Activated CD8-positive, alpha-beta memory T cell treated with anti-CD3 and anti-CD28 coated beads, Interleukin-2, amount 50 U/mL, for 48 hours (primary cell): ENCODE results near the gene DIS3L.
"Not testable (repeated sequence)": the region's sequence is repeated elsewhere in the genome, so short reads cannot be mapped to it uniquely, and the experiment has no call there.

Experiments
- DNase-seq: peaks from one replicate; pipeline ENCODE4 v3.0.0-alpha.2; 2020

Gene DIS3L

DNA sequence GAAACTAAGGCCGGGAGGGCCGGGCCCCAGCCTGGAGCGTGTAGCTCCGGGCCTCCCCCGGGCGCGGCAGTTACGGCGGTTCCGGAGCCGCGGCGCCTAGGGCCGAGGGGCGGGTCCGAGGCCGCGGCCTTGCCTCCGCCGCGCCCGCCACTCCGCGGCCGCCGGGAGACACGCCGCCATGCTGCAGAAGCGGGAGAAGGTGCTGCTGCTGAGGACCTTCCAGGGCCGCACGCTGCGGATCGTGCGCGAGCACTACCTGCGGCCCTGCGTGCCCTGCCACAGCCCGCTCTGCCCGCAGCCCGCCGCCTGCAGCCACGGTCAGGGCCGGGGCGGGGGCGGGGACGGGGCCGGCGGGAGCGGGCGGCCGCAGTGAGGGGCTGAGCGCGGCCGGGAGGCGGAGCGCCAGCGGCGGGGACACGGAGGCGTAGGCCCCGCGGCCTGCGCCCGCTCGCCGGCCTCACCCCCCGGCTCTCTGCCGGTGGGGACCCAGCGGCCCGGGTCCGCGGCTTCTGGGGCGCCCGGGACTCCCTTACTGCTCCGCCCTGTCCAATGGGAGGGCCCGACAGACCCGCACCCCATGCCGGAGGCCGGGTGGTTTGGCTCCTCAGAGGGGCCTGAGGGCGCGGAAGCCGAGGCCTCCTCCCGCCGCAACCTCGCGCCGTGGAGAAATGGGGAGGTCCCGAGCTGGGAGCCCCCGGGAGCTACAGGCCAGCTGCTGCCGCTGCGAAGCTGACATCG, at the start of gene DIS3L:
Gene DIS3L, plus strand, starts transcription at position 150 of the 738 bp plus-strand sequence. Its CDS starts 29 bp downstream, at position 179.
- peak; percentile 84 for DNase-seq

DNA sequence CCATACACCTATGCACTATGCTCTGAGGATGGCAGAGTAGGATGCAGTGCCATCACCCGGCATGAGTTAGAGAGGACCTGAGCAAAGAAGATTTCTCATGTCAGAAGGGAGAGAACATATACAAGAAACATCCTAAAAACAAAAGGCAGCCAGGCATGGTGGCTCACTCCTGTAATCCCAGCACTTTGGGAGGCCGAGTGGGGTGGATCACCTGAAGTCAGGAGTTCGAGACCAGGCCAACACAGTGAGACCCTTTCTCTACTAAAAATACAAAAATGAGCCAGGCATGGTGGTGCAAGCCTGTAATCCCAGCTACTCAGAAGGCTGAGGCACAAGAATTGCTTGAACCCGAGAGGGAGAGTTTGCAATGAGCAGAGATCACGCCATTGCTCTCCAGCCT, 47.5 kb upstream of the DIS3L start:
- not testable (repeated sequence) for DNase-seq

DNA sequence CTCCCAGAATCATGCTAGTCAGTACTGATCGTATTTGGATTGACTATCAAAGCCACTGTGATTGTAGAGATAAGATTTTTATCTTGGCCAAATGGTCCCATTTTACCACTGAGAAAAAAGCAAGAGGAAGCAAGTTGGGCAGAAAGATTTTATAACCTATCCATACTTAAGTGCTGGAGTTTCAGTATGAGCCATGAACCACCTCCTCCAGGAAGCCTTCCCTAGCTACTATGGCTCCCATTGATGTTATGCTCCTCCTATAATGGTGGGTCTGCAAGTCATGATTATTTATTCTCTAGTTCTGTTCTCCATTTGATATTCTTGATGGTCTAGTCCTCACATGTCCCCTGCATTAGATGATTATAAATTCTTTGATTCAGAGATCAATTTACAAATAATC, 46.4 kb upstream of the DIS3L start:
- no peak for DNase-seq

GRCh38 chr15:66249605-66250174, 43.7 kb upstream of the DIS3L start:
- no peak for DNase-seq

GRCh38 chr15:66251065-66251789, 42.1 kb upstream of the DIS3L start:
- DNase-seq: no peak

- DNase-seq: peak; percentile 79
These were observed 41.3 kb upstream of the DIS3L start for GRCh38 chr15:66251790-66252684.

GRCh38 chr15:66252685-66253417, 40.5 kb upstream of the DIS3L start:
- peak; percentile 64 for DNase-seq

- no peak for DNase-seq
These were observed 39.8 kb upstream of the DIS3L start, which contains the start of gene MEGF11 for GRCh38 chr15:66253418-66254088. TSS of gene MEGF11 (minus strand) at chr15:66253750. CDS start at chr15:66128403, 125,347 bp downstream.

DNA sequence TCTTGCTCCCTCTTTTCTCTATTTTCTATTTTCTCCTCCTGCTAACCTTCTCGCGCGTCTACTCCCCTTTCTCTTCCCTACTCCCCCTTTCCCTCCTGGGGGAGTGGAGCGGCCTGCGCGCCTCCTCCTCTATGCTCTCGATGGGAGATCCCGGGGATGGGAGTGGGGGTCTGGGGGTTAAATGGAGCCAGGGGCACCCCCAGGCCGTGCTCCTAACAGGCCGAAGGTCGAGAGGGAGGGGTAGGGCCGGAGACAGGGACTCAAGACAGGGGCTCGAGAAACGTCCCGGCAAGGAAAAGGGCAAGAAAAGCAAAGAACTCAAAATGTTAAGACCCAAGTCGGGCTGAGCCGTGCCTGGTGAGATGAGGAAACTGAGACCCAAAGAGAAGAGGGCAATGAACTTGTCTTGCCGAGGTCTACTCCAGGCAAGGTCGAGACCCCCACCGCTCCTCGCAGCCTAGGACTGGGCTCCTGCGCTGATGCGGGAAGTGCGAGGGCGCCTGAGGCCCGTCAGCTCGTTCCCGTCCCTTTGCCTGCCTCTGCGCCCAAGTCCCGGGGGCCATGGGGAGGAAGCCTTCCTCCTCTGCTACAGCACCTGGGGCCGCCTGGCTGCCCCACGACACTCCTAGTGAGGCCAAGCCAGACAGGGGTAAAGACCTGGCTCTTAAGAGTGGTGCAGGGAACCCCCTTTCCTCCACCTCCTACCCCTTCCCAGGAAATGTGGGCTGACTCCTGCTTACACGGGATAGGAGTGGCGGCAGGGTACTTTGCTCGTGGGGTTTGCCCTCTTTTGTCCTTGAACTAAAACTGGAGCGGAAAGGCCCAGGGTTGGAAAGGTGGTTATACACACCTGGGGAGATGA, 39.0 kb upstream of the DIS3L start:
- no peak for DNase-seq

GRCh38 chr15:66254951-66255676, 38.3 kb upstream of the DIS3L start:
- DNase-seq: no peak

GRCh38 chr15:66256692-66257091, 36.7 kb upstream of the DIS3L start:
- no peak for DNase-seq

GRCh38 chr15:66261056-66261455, 32.3 kb upstream of the DIS3L start:
- no peak for DNase-seq

- DNase-seq: not testable (repeated sequence)
These were observed 30.5 kb upstream of the DIS3L start for GRCh38 chr15:66262837-66263236.

- no peak for DNase-seq
These were observed 28.4 kb upstream of the DIS3L start for GRCh38 chr15:66264859-66265513.

DNA sequence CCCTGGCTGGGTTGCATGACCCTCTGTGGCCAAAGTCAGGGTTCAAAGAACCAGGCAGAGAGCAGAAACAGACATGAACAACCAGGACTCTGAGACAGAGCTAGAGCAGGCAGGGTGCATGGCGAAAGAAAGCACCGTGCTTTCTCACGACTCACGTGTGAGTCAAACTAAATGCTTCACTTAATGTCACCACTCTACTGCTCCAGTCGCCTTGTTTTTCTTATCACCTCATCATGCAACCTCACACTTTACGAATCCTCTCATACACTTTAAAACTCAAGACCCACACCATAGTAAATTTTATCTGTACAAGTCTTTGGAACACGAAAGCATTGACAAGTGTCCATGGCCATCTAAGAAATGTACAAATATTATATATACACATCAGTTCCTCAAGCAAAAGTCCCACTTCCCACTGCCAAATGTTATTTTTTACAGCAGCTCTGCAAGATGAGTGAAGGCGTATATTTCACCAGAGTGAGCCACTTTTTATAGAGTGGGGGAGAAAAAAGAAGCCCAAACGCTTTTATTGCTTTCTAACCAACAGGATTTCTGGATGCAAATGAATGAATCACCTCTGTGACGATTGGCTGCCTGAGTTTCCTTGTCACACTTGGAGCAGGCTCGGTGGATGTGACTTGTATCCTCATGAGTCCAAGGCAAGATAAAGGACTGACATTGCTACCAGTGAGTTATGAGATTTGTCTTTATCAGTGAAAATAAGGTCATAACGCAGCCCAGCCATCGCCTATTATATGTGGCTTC, 23.9 kb upstream of the DIS3L start:
- no peak for DNase-seq

DNA sequence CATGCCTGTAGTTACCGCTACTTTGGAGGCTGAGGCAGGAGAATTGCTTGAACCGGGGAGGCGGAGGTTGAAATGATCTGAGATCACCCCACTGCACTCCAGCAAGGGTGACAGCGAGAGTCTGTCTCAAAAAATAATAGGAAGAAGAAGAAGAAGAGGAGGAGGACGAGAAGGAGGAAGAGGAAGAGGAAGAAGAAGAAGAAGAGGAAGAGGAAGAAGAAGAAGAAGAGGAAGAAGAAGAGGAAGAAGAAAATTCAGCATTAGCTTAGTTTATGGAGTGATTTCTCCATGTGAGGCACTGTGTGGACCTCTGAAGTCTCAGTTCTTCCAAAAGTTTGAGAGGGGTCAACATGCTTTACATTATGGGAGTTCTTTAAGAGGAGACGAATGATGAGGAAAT, 22.4 kb upstream of the DIS3L start:
- no peak for DNase-seq

GRCh38 chr15:66275352-66275751, 18.0 kb upstream of the DIS3L start:
- DNase-seq: no peak

GRCh38 chr15:66276546-66276945, 16.8 kb upstream of the DIS3L start:
- no peak for DNase-seq
